Measurements from ENCODE around the gene ASIC1. TPM values are rescaled to one million over a fixed set of nuclear protein-coding genes. Genes with fewer than 3 reads are reported as not detected.
"Not testable (repeated sequence)": the region's sequence is repeated elsewhere in the genome, so short reads cannot be mapped to it uniquely, and the experiment has no call there.

ASIC1 gene
- total RNA-seq, 4 donors from 2014 or later = 0.75 to 3.0 (median 0.81) TPM

DNA sequence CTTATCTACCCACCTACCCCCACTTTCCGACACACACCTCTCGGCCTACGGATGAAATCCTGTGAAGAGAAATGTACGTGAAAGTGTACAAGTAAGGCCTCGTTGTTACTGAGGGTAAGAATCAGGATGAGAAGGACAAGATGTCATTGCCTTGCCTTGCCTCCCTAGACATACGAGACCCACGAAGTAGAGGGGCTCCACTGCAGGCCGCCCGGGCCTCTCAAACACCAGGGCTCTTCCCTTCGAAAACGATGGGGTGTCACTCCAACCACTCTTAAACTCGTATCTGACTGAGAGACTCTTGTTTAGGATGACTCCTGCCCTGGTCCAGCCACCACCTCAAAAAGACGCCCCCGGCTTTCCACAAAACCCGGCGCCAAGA, 32.6 kb upstream of the ASIC1 start:
- in situ Hi-C loops (cut with MboI; ENCODE audit: low pct_ligation_motif_present in 1 of 4, low pct_unique_long_range_greater_than_20kb in 1 of 4, low sequenced_read_pairs in 3 of 4) (no loop called here), intact Hi-C loops (cut with DNase I; ENCODE audit: low total_unique reads) (no loop called here)
- H3K9me3 ChIP-seq = no peaks in the 10 kb centered on the region
- peaks cover 7 to 15% (median 12%) of the 10 kb centered on the region in 4 donors for H3K4me1 ChIP-seq
- WGBS, 2 donors (ENCODE audit: low coverage in 1 of 2) = 1 to 7% methylated on average over 5 to 16 of the region's 16 CpGs
- H3K27me3 ChIP-seq = no peaks in the 10 kb centered on the region
- peak overlapping the region; percentile 55 to 80 (median 74) for H3K27ac ChIP-seq
- peak overlapping the region; percentile 70 to 91 (median 78) for H3K4me3 ChIP-seq
- no peak for DNase-seq
- no peaks in the 10 kb centered on the region for H3K36me3 ChIP-seq
- TF ChIP-seq POLR2AphosphoS5 (IDR thresholded peaks at IDR 0.05) (no peak), POLR2A (IDR thresholded peaks at IDR 0.05) (no peak), EP300 (IDR thresholded peaks at IDR 0.05; ENCODE audit: low read depth) (no peak)
- TF ChIP-seq, protein P1, sequence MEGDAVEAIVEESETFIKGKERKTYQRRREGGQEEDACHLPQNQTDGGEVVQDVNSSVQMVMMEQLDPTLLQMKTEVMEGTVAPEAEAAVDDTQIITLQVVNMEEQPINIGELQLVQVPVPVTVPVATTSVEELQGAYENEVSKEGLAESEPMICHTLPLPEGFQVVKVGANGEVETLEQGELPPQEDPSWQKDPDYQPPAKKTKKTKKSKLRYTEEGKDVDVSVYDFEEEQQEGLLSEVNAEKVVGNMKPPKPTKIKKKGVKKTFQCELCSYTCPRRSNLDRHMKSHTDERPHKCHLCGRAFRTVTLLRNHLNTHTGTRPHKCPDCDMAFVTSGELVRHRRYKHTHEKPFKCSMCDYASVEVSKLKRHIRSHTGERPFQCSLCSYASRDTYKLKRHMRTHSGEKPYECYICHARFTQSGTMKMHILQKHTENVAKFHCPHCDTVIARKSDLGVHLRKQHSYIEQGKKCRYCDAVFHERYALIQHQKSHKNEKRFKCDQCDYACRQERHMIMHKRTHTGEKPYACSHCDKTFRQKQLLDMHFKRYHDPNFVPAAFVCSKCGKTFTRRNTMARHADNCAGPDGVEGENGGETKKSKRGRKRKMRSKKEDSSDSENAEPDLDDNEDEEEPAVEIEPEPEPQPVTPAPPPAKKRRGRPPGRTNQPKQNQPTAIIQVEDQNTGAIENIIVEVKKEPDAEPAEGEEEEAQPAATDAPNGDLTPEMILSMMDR (IDR thresholded peaks at IDR 0.05) = no peak

DNA sequence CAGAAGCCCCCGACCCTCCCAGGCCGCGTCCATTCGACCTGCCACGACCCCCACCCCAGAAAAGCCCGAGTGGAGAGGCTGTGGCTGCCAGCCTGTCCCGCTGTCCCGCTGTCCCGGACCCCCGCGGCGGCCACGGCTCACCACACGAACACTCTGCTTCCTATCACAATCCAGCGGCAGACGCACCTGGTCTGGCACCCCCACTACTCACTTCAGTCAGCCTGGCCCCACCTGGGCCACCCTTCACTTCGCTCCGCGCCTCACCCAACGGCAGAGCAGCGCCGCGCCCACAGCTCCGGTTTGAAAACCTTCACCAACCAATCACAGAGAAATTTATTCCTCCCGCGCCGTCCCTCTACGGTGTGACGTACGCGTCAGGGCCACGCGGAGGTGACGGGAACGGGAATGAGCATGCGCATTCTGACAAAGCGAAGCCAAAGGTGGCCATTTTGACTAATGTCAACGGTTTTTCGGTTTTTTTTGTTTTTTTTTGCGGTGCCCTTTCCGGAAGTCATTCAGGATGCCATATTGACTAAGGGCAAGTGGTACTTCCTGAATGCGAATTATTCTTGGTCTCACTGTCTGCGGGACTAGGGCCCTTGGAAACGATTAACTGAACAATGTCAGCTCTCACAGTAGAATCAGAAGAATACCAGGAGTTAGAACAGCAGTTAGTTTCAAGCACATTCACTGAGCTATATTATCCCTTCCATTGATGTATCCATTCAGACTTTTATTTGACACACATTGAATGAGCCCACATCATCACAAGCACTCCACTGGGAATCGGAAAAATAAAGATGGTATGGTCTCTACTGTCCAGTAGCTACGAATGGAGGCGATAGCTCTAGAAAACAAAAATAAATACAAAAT, 32.0 kb upstream of the ASIC1 start, which contains the start of gene RACGAP1:
RACGAP1 (minus strand) TSS at position 308 of the 873 bp plus-strand sequence. CDS start 8,779 bp downstream, outside the sequence.
- no peaks in the 10 kb centered on the region for H3K9me3 ChIP-seq
- H3K36me3 ChIP-seq = no peaks in the 10 kb centered on the region
- peak; percentile 97 for DNase-seq
- H3K27me3 ChIP-seq = no peaks in the 10 kb centered on the region
- H3K27ac ChIP-seq = peak within 1 kb of the TSS; percentile 56 to 80 (median 74)
- peak within 1 kb of the TSS; percentile 70 to 91 (median 78) for H3K4me3 ChIP-seq
- in situ Hi-C loops (cut with MboI; ENCODE audit: low pct_ligation_motif_present in 1 of 4, low pct_unique_long_range_greater_than_20kb in 1 of 4, low sequenced_read_pairs in 3 of 4) (no loop called here), intact Hi-C loops (cut with DNase I; ENCODE audit: low total_unique reads) (no loop called here)
- TF ChIP-seq POLR2AphosphoS5 (IDR thresholded peaks at IDR 0.05) (peak in 2 of 3 donors; percentile 66 to 71), POLR2A (IDR thresholded peaks at IDR 0.05) (peak; percentile 42)
- TF ChIP-seq, protein P1 (IDR thresholded peaks at IDR 0.05) = no peak
- WGBS, 2 donors (ENCODE audit: low coverage in 1 of 2) = 5 to 10% methylated on average over 19 to 47 of the region's 47 CpGs
- H3K4me1 ChIP-seq = peaks cover 7 to 15% (median 12%) of the 10 kb centered on the region in 4 donors

DNA sequence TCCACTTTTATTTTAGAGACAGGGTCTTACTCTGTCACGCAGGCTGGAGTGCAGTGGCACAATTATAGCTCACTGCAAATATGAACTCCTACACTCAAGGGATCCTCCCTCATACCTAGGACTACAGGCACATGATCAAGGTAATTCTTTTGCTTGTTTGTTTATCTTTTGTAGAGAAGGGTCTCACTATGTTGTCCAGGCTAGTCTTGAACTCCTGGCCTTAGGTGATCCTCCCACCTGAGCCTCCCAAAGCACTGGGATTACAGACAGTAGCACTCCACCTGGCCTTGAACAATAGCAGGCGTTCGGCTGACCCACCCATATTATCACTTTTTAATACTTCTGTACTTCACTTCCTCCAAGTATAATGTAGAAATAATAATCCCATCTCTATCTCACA, 30.7 kb upstream of the ASIC1 start:
- H3K9me3 ChIP-seq = no peaks in the 10 kb centered on the region
- intact Hi-C loops (cut with DNase I; ENCODE audit: low total_unique reads) (no loop called here), in situ Hi-C loops (cut with MboI; ENCODE audit: low pct_ligation_motif_present in 1 of 4, low pct_unique_long_range_greater_than_20kb in 1 of 4, low sequenced_read_pairs in 3 of 4) (no loop called here)
- TF ChIP-seq, protein P1 (IDR thresholded peaks at IDR 0.05) = no peak
- TF ChIP-seq POLR2AphosphoS5 (IDR thresholded peaks at IDR 0.05) (no peak), POLR2A (IDR thresholded peaks at IDR 0.05) (no peak), EP300 (IDR thresholded peaks at IDR 0.05; ENCODE audit: low read depth) (no peak)
- WGBS, 2 donors (ENCODE audit: low coverage in 1 of 2) = 90 to 91% methylated on average over 2 to 3 of the region's 3 CpGs
- H3K36me3 ChIP-seq = no peaks in the 10 kb centered on the region
- no peaks in the 10 kb centered on the region for H3K27me3 ChIP-seq
- H3K27ac ChIP-seq = no peak overlapping the region
- H3K4me1 ChIP-seq = peaks cover 7 to 15% (median 12%) of the 10 kb centered on the region in 4 donors
- no peak for DNase-seq
- H3K4me3 ChIP-seq = no peak overlapping the region

DNA sequence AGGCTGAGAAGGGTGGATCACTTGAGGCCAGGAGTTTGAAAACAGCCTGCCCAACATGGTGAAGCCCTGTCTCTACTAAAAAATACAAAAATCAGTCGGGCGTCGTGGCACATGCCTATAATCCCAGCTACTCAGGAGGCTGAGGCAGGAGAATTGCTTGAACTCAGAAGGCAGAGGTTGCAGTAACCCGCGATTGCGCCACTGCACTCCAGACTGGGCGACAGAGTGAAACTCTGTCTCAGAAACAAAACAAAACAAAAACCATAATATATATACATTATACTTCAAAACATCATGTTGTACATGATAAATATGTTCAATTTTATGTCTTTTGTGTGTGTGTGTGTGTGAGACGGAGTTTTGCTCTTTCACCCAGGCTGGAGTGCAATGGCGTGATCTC, 26.9 kb upstream of the ASIC1 start:
- 84% methylated on average over 9 of the region's 9 CpGs; no CpG with 5 or more reads in 1 of the 2 donors for WGBS, 2 donors (ENCODE audit: low coverage in 1 of 2)
- intact Hi-C loops (cut with DNase I; ENCODE audit: low total_unique reads); H3K9me3 ChIP-seq; DNase-seq; H3K4me1 ChIP-seq; H3K27ac ChIP-seq; in situ Hi-C loops (cut with MboI; ENCODE audit: low pct_ligation_motif_present in 1 of 4, low pct_unique_long_range_greater_than_20kb in 1 of 4, low sequenced_read_pairs in 3 of 4); H3K27me3 ChIP-seq; H3K36me3 ChIP-seq; H3K4me3 ChIP-seq: not testable (repeated sequence)
